Measurements from ENCODE around the gene GTPBP2.

- no peak for TF ChIP-seq PATZ1 (CRISPR knock-in tag; IDR thresholded peaks at IDR 0.05; ENCODE audit: borderline replicate concordance)
- no peak for TF ChIP-seq TCF4 (CRISPR knock-in tag; IDR thresholded peaks at IDR 0.05; ENCODE audit: borderline replicate concordance)
- no peak for TF ChIP-seq RARB (CRISPR knock-in tag; IDR thresholded peaks at IDR 0.05)
- TF ChIP-seq ZFP30 (CRISPR knock-in tag; IDR thresholded peaks at IDR 0.05): no peak
- TF ChIP-seq SNAI2 (CRISPR knock-in tag; IDR thresholded peaks at IDR 0.05): no peak
- TF ChIP-seq GLIS3 (CRISPR knock-in tag; IDR thresholded peaks at IDR 0.05): no peak
- TF ChIP-seq ZNF565 (CRISPR knock-in tag; conservative IDR thresholded peaks at IDR 0.05; ENCODE audit: low read depth): no peak
- TF ChIP-seq CREB5 (CRISPR knock-in tag; IDR thresholded peaks at IDR 0.05; ENCODE audit: low read depth): no peak
- no peak for TF ChIP-seq ARNTL (CRISPR knock-in tag; IDR thresholded peaks at IDR 0.05; ENCODE audit: borderline replicate concordance, low read depth)
- TF ChIP-seq TSHZ2 (CRISPR knock-in tag; IDR thresholded peaks at IDR 0.05): no peak
- TF ChIP-seq POU6F1 (CRISPR knock-in tag; IDR thresholded peaks at IDR 0.05; ENCODE audit: borderline replicate concordance, low read depth): no peak
These were observed 16.5 kb upstream of the GTPBP2 start for GRCh38 chr6:43645613-43645964.

Measured in SK-N-SH treated with all-trans-retinoic acid at 6 μM for 48 hours (cell line).